NB4 (cell line): ENCODE data around the gene TEAD1.

Experiments
- CTCF ChIP-seq: IDR thresholded peaks from one replicate; pipeline ENCODE4 v1.5.1; 2012; ENCODE audit warnings: low read depth, low read length
- MAX ChIP-seq: IDR thresholded peaks from 2 replicates; pipeline ENCODE4 v1.6.1; 2011; ENCODE audit warnings: low read depth, low read length

- TF ChIP-seq CTCF (no peak), MAX (no peak)
Observed at GRCh38 chr11:12792018-12792417, 117.8 kb downstream of the TEAD1 start.
